SK-N-MC (cell line): ENCODE measurements around the gene AGAP1.

Experiments used
- DNase-seq: peaks from one replicate; pipeline ENCODE4 v3.0.0-alpha.2; 2011; ENCODE audit warnings: low read depth, low spot score
- H3K27ac ChIP-seq: fragments of 200-600 bp; sonication (generic); 2 replicates; pipeline ENCODE4 v1.5.1; 2016; ENCODE audit warnings: mixed run types
- H3K36me3 ChIP-seq: fragments of 200-600 bp; sonication (generic); 2 replicates; pipeline ENCODE4 v1.6.1; 2017; ENCODE audit warnings: antibody characterized with exemption, low read length, mixed read lengths; ENCODE audit not compliant: insufficient read depth
- H3K4me3 ChIP-seq: fragments of 200-600 bp; sonication (generic); 2 replicates; pipeline ENCODE4 v1.5.1; 2016
- H3K9ac ChIP-seq: fragments of 200-600 bp; sonication (generic); 2 replicates; pipeline ENCODE4 v1.8.0; 2017; ENCODE audit warnings: mixed run types, mixed read lengths; ENCODE audit not compliant: insufficient read length
- H3K9me3 ChIP-seq: fragments of 200-600 bp; sonication (generic); 2 replicates; pipeline ENCODE4 v1.6.1; 2017; ENCODE audit warnings: low read depth, mild to moderate bottlenecking, antibody characterized with exemption, low read length, moderate library complexity, mixed read lengths
- EZH2 ChIP-seq: fragments of 200-600 bp; sonication (generic); IDR thresholded peaks from one replicate; pipeline ENCODE4 v1.6.1; 2017; ENCODE audit warnings: antibody characterized with exemption
- FOXP2 ChIP-seq: optimal IDR thresholded peaks from 2 replicates; pipeline ENCODE3; 2011; ENCODE audit warnings: mild to moderate bottlenecking, moderate library complexity; ENCODE audit not compliant: insufficient read depth; ENCODE audit errors: extremely low read length, control extremely low read depth
- POLR2AphosphoS5 ChIP-seq: IDR thresholded peaks from 2 replicates; pipeline ENCODE4 v1.6.1; 2012; ENCODE audit warnings: mild to moderate bottlenecking, low read depth, low read length, borderline replicate concordance

AGAP1 gene

GRCh38 chr2:235831755-235832154, 337.9 kb downstream of the AGAP1 start:
- Histone ChIP-seq H3K9ac (no peak overlapping the region), H3K4me3 (no peak overlapping the region), H3K36me3 (peaks cover 9% of the 10 kb centered on the region), H3K27ac (no peak overlapping the region), H3K9me3 (no peaks in the 10 kb centered on the region)
- no peak for DNase-seq
- no peak for TF ChIP-seq POLR2AphosphoS5
- no peak for TF ChIP-seq FOXP2
- TF ChIP-seq EZH2: no peak

- no peak for DNase-seq
- TF ChIP-seq EZH2: no peak
- no peak for TF ChIP-seq POLR2AphosphoS5
- TF ChIP-seq FOXP2: no peak
- no peak overlapping the region for H3K9ac ChIP-seq
- H3K4me3 ChIP-seq: no peak overlapping the region
- no peaks in the 10 kb centered on the region for H3K9me3 ChIP-seq
- peaks cover 9% of the 10 kb centered on the region for H3K36me3 ChIP-seq
- no peak overlapping the region for H3K27ac ChIP-seq
Measured at GRCh38 chr2:235832941-235833340, 339.1 kb downstream of the AGAP1 start.

- no peak overlapping the region for H3K9ac ChIP-seq
- H3K4me3 ChIP-seq: no peak overlapping the region
- DNase-seq: no peak
- no peaks in the 10 kb centered on the region for H3K9me3 ChIP-seq
- TF ChIP-seq FOXP2 (no peak), POLR2AphosphoS5 (no peak), EZH2 (no peak)
- H3K27ac ChIP-seq: no peak overlapping the region
- peaks cover 9% of the 10 kb centered on the region for H3K36me3 ChIP-seq
Measured at GRCh38 chr2:235833971-235834620, 340.3 kb downstream of the AGAP1 start.

- H3K36me3 ChIP-seq: peaks cover 9% of the 10 kb centered on the region
- DNase-seq: no peak
- no peak overlapping the region for H3K9ac ChIP-seq
- no peak overlapping the region for H3K4me3 ChIP-seq
- TF ChIP-seq EZH2: no peak
- TF ChIP-seq POLR2AphosphoS5: no peak
- TF ChIP-seq FOXP2: no peak
- H3K27ac ChIP-seq: no peak overlapping the region
- no peaks in the 10 kb centered on the region for H3K9me3 ChIP-seq
Measured at GRCh38 chr2:235834781-235835180, 340.9 kb downstream of the AGAP1 start.

- DNase-seq: no peak
- Histone ChIP-seq H3K36me3 (peaks cover 8% of the 10 kb centered on the region), H3K9me3 (no peaks in the 10 kb centered on the region), H3K9ac (no peak overlapping the region), H3K27ac (no peak overlapping the region), H3K4me3 (no peak overlapping the region)
- TF ChIP-seq POLR2AphosphoS5: no peak
- no peak for TF ChIP-seq FOXP2
- no peak for TF ChIP-seq EZH2
Measured at GRCh38 chr2:235835810-235836209, 342.0 kb downstream of the AGAP1 start.

GRCh38 chr2:235836491-235836911, 342.7 kb downstream of the AGAP1 start:
- Histone ChIP-seq H3K27ac (no peak overlapping the region), H3K4me3 (no peak overlapping the region), H3K9me3 (no peaks in the 10 kb centered on the region), H3K36me3 (peaks cover 3% of the 10 kb centered on the region), H3K9ac (no peak overlapping the region)
- no peak for DNase-seq
- TF ChIP-seq EZH2 (no peak), FOXP2 (no peak), POLR2AphosphoS5 (no peak)

GRCh38 chr2:235839226-235839625, 345.4 kb downstream of the AGAP1 start:
- TF ChIP-seq EZH2: no peak
- TF ChIP-seq POLR2AphosphoS5: no peak
- TF ChIP-seq FOXP2: no peak
- no peak for DNase-seq
- Histone ChIP-seq H3K36me3 (no peaks in the 10 kb centered on the region), H3K9me3 (no peaks in the 10 kb centered on the region), H3K9ac (no peak overlapping the region), H3K27ac (no peak overlapping the region), H3K4me3 (no peak overlapping the region)

GRCh38 chr2:235839974-235840373, 346.1 kb downstream of the AGAP1 start:
- no peaks in the 10 kb centered on the region for H3K36me3 ChIP-seq
- no peak overlapping the region for H3K4me3 ChIP-seq
- no peak overlapping the region for H3K9ac ChIP-seq
- no peak for DNase-seq
- TF ChIP-seq EZH2 (no peak), FOXP2 (no peak), POLR2AphosphoS5 (no peak)
- H3K27ac ChIP-seq: no peak overlapping the region
- H3K9me3 ChIP-seq: no peaks in the 10 kb centered on the region

GRCh38 chr2:235841863-235842262, 348.0 kb downstream of the AGAP1 start:
- Histone ChIP-seq H3K9me3 (no peaks in the 10 kb centered on the region), H3K4me3 (no peak overlapping the region), H3K9ac (no peak overlapping the region), H3K36me3 (no peaks in the 10 kb centered on the region), H3K27ac (no peak overlapping the region)
- TF ChIP-seq FOXP2 (no peak), POLR2AphosphoS5 (no peak), EZH2 (no peak)
- DNase-seq: no peak
